Trophoblast cell (in vitro differentiated cells and primary cell): ENCODE data around the gene EPB41L4A.
A peak's percentile ranks its signal among the peaks of the same experiment; 100 is the strongest.
"Not testable (repeated sequence)": the region's sequence is repeated elsewhere in the genome, so short reads cannot be mapped to it uniquely, and the experiment has no call there.

ENCODE experiments used
- DNase-seq, 2 donors: peaks; one replicate each; pipeline ENCODE4 v3.0.0-alpha.2; 2016
- H2AFZ ChIP-seq: 2 replicates; pipeline ENCODE4 v1.6.1; 2013; ENCODE audit warnings: low read length, moderate library complexity, mild to moderate bottlenecking; ENCODE audit not compliant: insufficient read depth, poor library complexity
- H2AK5ac ChIP-seq: 2 replicates; pipeline ENCODE4 v1.6.1; 2013; ENCODE audit warnings: mild to moderate bottlenecking, low read length
- H2BK120ac ChIP-seq: 2 replicates; pipeline ENCODE4 v1.6.1; 2013; ENCODE audit warnings: low read length, mild to moderate bottlenecking, moderate library complexity; ENCODE audit not compliant: insufficient read depth, poor library complexity
- H2BK12ac ChIP-seq: 2 replicates; pipeline ENCODE4 v1.6.1; 2013; ENCODE audit warnings: mild to moderate bottlenecking, low read length, moderate library complexity
- H2BK5ac ChIP-seq: 2 replicates; pipeline ENCODE4 v1.6.1; 2013; ENCODE audit warnings: low read length, low read depth, moderate library complexity, mild to moderate bottlenecking; ENCODE audit not compliant: poor library complexity
- H3K14ac ChIP-seq: 2 replicates; pipeline ENCODE4 v1.6.1; 2013; ENCODE audit warnings: mild to moderate bottlenecking, low read length
- H3K18ac ChIP-seq: 2 replicates; pipeline ENCODE4 v1.6.1; 2013; ENCODE audit warnings: mild to moderate bottlenecking, low read length
- H3K23ac ChIP-seq: 2 replicates; pipeline ENCODE4 v1.6.1; 2013; ENCODE audit warnings: low read length
- H3K27ac ChIP-seq: 2 replicates; pipeline ENCODE4 v1.5.1; 2013; ENCODE audit warnings: low read depth, mild to moderate bottlenecking, inconsistent platforms, low read length, moderate library complexity
- H3K27me3 ChIP-seq: 2 replicates; pipeline ENCODE4 v1.6.1; 2013; ENCODE audit warnings: inconsistent platforms, mild to moderate bottlenecking, low read length, moderate library complexity; ENCODE audit not compliant: insufficient read depth
- H3K36me3 ChIP-seq, 2 experiments: 1 replicate in 1 of 2; 2 replicates in 1 of 2; pipeline ENCODE4 v1.6.1; 2013; ENCODE audit warnings: low read length in 2 of 2, mild to moderate bottlenecking in 2 of 2, moderate library complexity in 1 of 2; ENCODE audit not compliant: insufficient read depth in 2 of 2, control insufficient read depth in 1 of 2
- H3K4ac ChIP-seq: 2 replicates; pipeline ENCODE4 v1.6.1; 2013; ENCODE audit warnings: low read depth, mild to moderate bottlenecking, low read length, moderate library complexity
- H3K4me1 ChIP-seq, 2 experiments: 1 replicate in 1 of 2; 2 replicates in 1 of 2; pipeline ENCODE4 v1.6.1; 2013; ENCODE audit warnings: low read length in 2 of 2, mild to moderate bottlenecking in 2 of 2, moderate library complexity in 1 of 2; ENCODE audit not compliant: insufficient read depth in 2 of 2, control insufficient read depth in 1 of 2
- H3K4me2 ChIP-seq: 2 replicates; pipeline ENCODE4 v1.6.1; 2013; ENCODE audit warnings: inconsistent platforms, mild to moderate bottlenecking, low read length, moderate library complexity
- H3K4me3 ChIP-seq: 2 replicates; pipeline ENCODE4 v1.5.1; 2013; ENCODE audit warnings: mild to moderate bottlenecking, low read depth, low read length, inconsistent platforms
- H3K79me1 ChIP-seq: one replicate; pipeline ENCODE4 v1.6.1; 2013; ENCODE audit warnings: low read length
- H3K79me2 ChIP-seq: 2 replicates; pipeline ENCODE4 v1.6.1; 2013; ENCODE audit warnings: low read length, mild to moderate bottlenecking; ENCODE audit not compliant: control insufficient read depth, insufficient read depth, poor library complexity
- H3K9ac ChIP-seq: 2 replicates; pipeline ENCODE4 v1.6.1; 2013; ENCODE audit warnings: mild to moderate bottlenecking, low read length
- H3K9me3 ChIP-seq: 2 replicates; pipeline ENCODE4 v1.6.1; 2013; ENCODE audit warnings: low read depth, mild to moderate bottlenecking, control low read depth, inconsistent platforms, low read length; ENCODE audit not compliant: insufficient read depth
- H4K12ac ChIP-seq: 2 replicates; pipeline ENCODE4 v1.6.1; 2013; ENCODE audit warnings: low read depth, mild to moderate bottlenecking, low read length, moderate library complexity
- H4K8ac ChIP-seq: 2 replicates; pipeline ENCODE4 v1.6.1; 2013; ENCODE audit warnings: low read depth, mild to moderate bottlenecking, low read length, moderate library complexity
- H4K91ac ChIP-seq: one replicate; pipeline ENCODE4 v1.6.1; 2013; ENCODE audit warnings: low read depth, mild to moderate bottlenecking, low read length, moderate library complexity
- WGBS: extraction: QIAGEN DNeasy Blood & Tissue Kit; methylation state at CpG from one replicate; pipeline ENCODE4 v1.1.7; 2013; ENCODE audit warnings: missing lambda C conversion rate; ENCODE audit not compliant: insufficient read length, insufficient coverage; ENCODE audit errors: extremely low coverage; 5-methylcytosine and 5-hydroxymethylcytosine counted together

EPB41L4A gene

GRCh38 chr5:112434641-112435040 lies 15.6 kb upstream of the EPB41L4A start:
- Histone ChIP-seq H3K4me2 (no peak overlapping the region), H3K79me2 (no peaks in the 10 kb centered on the region), H4K12ac (no peak overlapping the region), H2BK12ac (no peak overlapping the region), H3K9ac (no peak overlapping the region), H2AK5ac (no peak overlapping the region), H3K36me3 (no peaks in the 10 kb centered on the region), H3K14ac (no peak overlapping the region), H3K27me3 (no peaks in the 10 kb centered on the region), H3K4ac (no peak overlapping the region), H3K18ac (no peak overlapping the region), H3K27ac (no peak overlapping the region), H3K9me3 (no peaks in the 10 kb centered on the region), H4K8ac (no peak overlapping the region), H2BK120ac (no peak overlapping the region), H3K79me1 (no peaks in the 10 kb centered on the region), H3K23ac (no peak overlapping the region), H2BK5ac (no peak overlapping the region), H3K4me3 (no peak overlapping the region), H4K91ac (no peak overlapping the region), H2AFZ (no peak overlapping the region), H3K4me1 (no peaks in the 10 kb centered on the region)
- WGBS = no CpG with 5 or more reads among the region's 1 CpG
- no peak for DNase-seq

- not testable (repeated sequence) for H3K23ac ChIP-seq, H3K79me1 ChIP-seq, H4K12ac ChIP-seq, H3K27ac ChIP-seq, H2AFZ ChIP-seq, H3K4me3 ChIP-seq, H3K79me2 ChIP-seq, H3K36me3 ChIP-seq, H2BK12ac ChIP-seq, H3K4me2 ChIP-seq, H3K9ac ChIP-seq, H3K9me3 ChIP-seq, H3K4me1 ChIP-seq, H3K14ac ChIP-seq, H3K18ac ChIP-seq, H2AK5ac ChIP-seq, DNase-seq, H2BK5ac ChIP-seq, H4K91ac ChIP-seq, H2BK120ac ChIP-seq, H3K4ac ChIP-seq, H4K8ac ChIP-seq, H3K27me3 ChIP-seq
- WGBS = no CpG with 5 or more reads among the region's 3 CpGs
Measured at GRCh38 chr5:112426202-112426601, 7.1 kb upstream of the EPB41L4A start.

- H2BK12ac ChIP-seq = peak overlapping the region; percentile 7
- peaks cover 6% of the 10 kb centered on the region for H3K79me1 ChIP-seq
- peak overlapping the region; percentile 70 for H3K9ac ChIP-seq
- H3K4me3 ChIP-seq = peak overlapping the region; percentile 97
- H3K23ac ChIP-seq = no peak overlapping the region
- H4K91ac ChIP-seq = no peak overlapping the region
- H4K12ac ChIP-seq = no peak overlapping the region
- peak overlapping the region; percentile 40 for H4K8ac ChIP-seq
- no CpG with 5 or more reads among the region's 64 CpGs for WGBS
- peak overlapping the region; percentile 92 for H3K4me2 ChIP-seq
- no peaks in the 10 kb centered on the region for H3K36me3 ChIP-seq
- H2BK5ac ChIP-seq = no peak overlapping the region
- H3K27me3 ChIP-seq = no peaks in the 10 kb centered on the region
- peak; percentile 80 to 87 for DNase-seq
- no peak overlapping the region for H3K14ac ChIP-seq
- H3K4ac ChIP-seq = no peak overlapping the region
- H3K9me3 ChIP-seq = peaks cover 2% of the 10 kb centered on the region
- H2AK5ac ChIP-seq = no peak overlapping the region
- no peak overlapping the region for H3K27ac ChIP-seq
- no peaks in the 10 kb centered on the region for H3K4me1 ChIP-seq
- H2AFZ ChIP-seq = peak overlapping the region; percentile 30
- peaks cover 5% of the 10 kb centered on the region for H3K79me2 ChIP-seq
- H2BK120ac ChIP-seq = no peak overlapping the region
- peak overlapping the region; percentile 8 for H3K18ac ChIP-seq
Measured at GRCh38 chr5:112419986-112420864, 1.1 kb upstream of the EPB41L4A start.

GRCh38 chr5:112418659-112419163 lies 366 bp downstream of the EPB41L4A start:
- Histone ChIP-seq H2BK12ac (no peak overlapping the region), H4K8ac (no peak overlapping the region), H3K23ac (no peak overlapping the region), H3K27ac (no peak overlapping the region), H3K18ac (no peak overlapping the region), H4K12ac (no peak overlapping the region), H2AFZ (peak overlapping the region; percentile 32), H2AK5ac (no peak overlapping the region), H2BK5ac (no peak overlapping the region), H3K36me3 (no peaks in the 10 kb centered on the region), H3K79me2 (peaks cover 5% of the 10 kb centered on the region), H3K4me3 (peak overlapping the region; percentile 97), H3K4ac (no peak overlapping the region), H4K91ac (no peak overlapping the region), H3K27me3 (no peaks in the 10 kb centered on the region), H3K4me1 (no peaks in the 10 kb centered on the region), H3K79me1 (peaks cover 6% of the 10 kb centered on the region), H3K4me2 (peak overlapping the region; percentile 92), H2BK120ac (no peak overlapping the region), H3K9me3 (peaks cover 2% of the 10 kb centered on the region), H3K14ac (no peak overlapping the region), H3K9ac (no peak overlapping the region)
- WGBS = no CpG with 5 or more reads among the region's 39 CpGs
- DNase-seq = peak; percentile 5 to 44
